PC-3 (cell line): ENCODE measurements around the gene APCDD1. TPM values are rescaled to one million over a fixed set of nuclear protein-coding genes. Genes with fewer than 3 reads are reported as not detected.

Experiments used
- ATAC-seq: fragments of 200-7000 bp; cut with Tn5 transposase; 2 replicates; pipeline ENCODE4 v1.9.1; 2020; ENCODE audit warnings: mild to moderate bottlenecking, moderate library complexity
- Bru-seq: library from RNA; stranded (reverse); fragments of 400-500 nt; gene quantifications from one replicate; lab custom pipeline; 2021; lab: Mats Ljungman, UMichigan
- BruChase-seq, 2 experiments: library from RNA; stranded (reverse); fragments of 400-500 nt; gene quantifications; one replicate each; lab custom pipeline; 2021; lab: Mats Ljungman, UMichigan
- BruUV-seq: library from RNA; stranded (reverse); fragments of 400-500 nt; replicated peaks from 2 replicates; lab custom pipeline; 2021; lab: Mats Ljungman, UMichigan
- CTCF ChIA-PET: fragments of 300-600 bp; sonication (Branson Sonifier 250); formaldehyde crosslinking; loops from one replicate; lab custom pipeline; 2022; ENCODE audit warnings: antibody characterized with exemption; lab: Charles Lee
- POLR2A ChIA-PET: fragments of 300-600 bp; sonication (Branson Sonifier 250); formaldehyde crosslinking; loops from one replicate; lab custom pipeline; 2022; ENCODE audit warnings: antibody characterized with exemption; ENCODE audit not compliant: unreplicated experiment; lab: Charles Lee
- DNase-seq: peaks from one replicate; pipeline ENCODE4 v3.0.0-alpha.2; 2015
- H2AFZ ChIP-seq: fragments of 300-600 bp; sonication (generic); 2 replicates; pipeline ENCODE4 v1.6.0; 2016; ENCODE audit warnings: antibody characterized with exemption, low read length
- H3F3A ChIP-seq: fragments of 300-600 bp; sonication (generic); one replicate; pipeline ENCODE4 v1.6.0; 2017; ENCODE audit warnings: antibody characterized with exemption, low read length, control low read depth, mild to moderate bottlenecking; ENCODE audit not compliant: unreplicated experiment
- H3K27ac ChIP-seq: fragments of 300-600 bp; sonication (generic); 2 replicates; pipeline ENCODE4 v1.5.1; 2016; ENCODE audit warnings: mild to moderate bottlenecking, low read length
- H3K27me3 ChIP-seq: fragments of 300-600 bp; sonication (generic); 2 replicates; pipeline ENCODE4 v1.6.1; 2016; ENCODE audit warnings: low read length, mixed read lengths
- H3K36me3 ChIP-seq: fragments of 300-600 bp; sonication (generic); 2 replicates; pipeline ENCODE4 v1.6.1; 2016; ENCODE audit warnings: low read depth, mixed run types, low read length, mixed read lengths
- H3K4me1 ChIP-seq: fragments of 300-600 bp; sonication (generic); 2 replicates; pipeline ENCODE4 v1.5.1; 2016; ENCODE audit warnings: low read length; ENCODE audit not compliant: insufficient read depth
- H3K4me2 ChIP-seq: fragments of 300-600 bp; sonication (generic); 2 replicates; pipeline ENCODE4 v1.6.0; 2016; ENCODE audit warnings: low read length
- H3K4me3 ChIP-seq: fragments of 300-600 bp; sonication (generic); 2 replicates; pipeline ENCODE4 v1.5.1; 2016; ENCODE audit warnings: mild to moderate bottlenecking, low read length, mixed read lengths
- H3K79me2 ChIP-seq: fragments of 300-600 bp; sonication (generic); 2 replicates; pipeline ENCODE4 v1.6.1; 2017; ENCODE audit warnings: low read length, mixed read lengths
- H3K9ac ChIP-seq: fragments of 300-600 bp; sonication (generic); 2 replicates; pipeline ENCODE4 v1.6.0; 2016; ENCODE audit warnings: mild to moderate bottlenecking, low read length
- H3K9me2 ChIP-seq: fragments of 300-600 bp; sonication (generic); replicated peaks from 2 replicates; pipeline ENCODE4 v1.6.1; 2016; ENCODE audit warnings: mixed run types, low read length, mixed read lengths
- H3K9me3 ChIP-seq: fragments of 300-600 bp; sonication (generic); 2 replicates; pipeline ENCODE4 v1.6.1; 2016; ENCODE audit warnings: low read length, mixed read lengths
- H4K20me1 ChIP-seq: fragments of 300-600 bp; sonication (generic); 2 replicates; pipeline ENCODE4 v1.6.1; 2016; ENCODE audit warnings: low read length, mixed read lengths
- EZH2 ChIP-seq: fragments of 300-600 bp; sonication (generic); IDR thresholded peaks from one replicate; pipeline ENCODE4 v1.6.1; 2017; ENCODE audit warnings: antibody characterized with exemption, mild to moderate bottlenecking, low read length; ENCODE audit not compliant: unreplicated experiment
- EZH2phosphoT487 ChIP-seq: fragments of 300-600 bp; sonication (generic); IDR thresholded peaks from 2 replicates; pipeline ENCODE4 v1.6.1; 2018; ENCODE audit warnings: mild to moderate bottlenecking, antibody characterized with exemption, low read length, borderline replicate concordance
- intact Hi-C: fragments of 100-400 bp; cut with micrococcal nuclease; formaldehyde crosslinking; loops from 2 replicates; pipeline ENCODE4 v1.9.0; 2023
- long read RNA-seq: library from polyadenylated mRNA; unstranded; transcript quantifications from one replicate; pipeline ENCODE4 v2.0.0, GENCODE V29; 2021; ENCODE audit not compliant: unreplicated experiment
- total RNA-seq: library from RNA; depleted of rRNA; stranded (reverse); fragments of >200 nt; gene quantifications from 2 replicates; pipeline ENCODE4 v1.2.3, GENCODE V29; 2014; rRNA removed
- TF ChIP-seq, protein P1 (sequence below): fragments of 300-600 bp; sonication (generic); conservative IDR thresholded peaks from 2 replicates; pipeline ENCODE4 v1.5.1; 2017; ENCODE audit warnings: antibody characterized with exemption, low read depth, mild to moderate bottlenecking, low read length

The APCDD1 gene
- total RNA-seq (not detected in 2 replicates), Bru-seq, nascent RNA (percentile 2 among the genes with signal in this experiment), BruChase-seq, experiment 1, labeled RNA remaining after a 6-hour chase (percentile 6 among the genes with signal in this experiment), BruChase-seq, experiment 2, labeled RNA remaining after a 2-hour chase (not detected)
- long read RNA-seq = 0 reads

DNA sequence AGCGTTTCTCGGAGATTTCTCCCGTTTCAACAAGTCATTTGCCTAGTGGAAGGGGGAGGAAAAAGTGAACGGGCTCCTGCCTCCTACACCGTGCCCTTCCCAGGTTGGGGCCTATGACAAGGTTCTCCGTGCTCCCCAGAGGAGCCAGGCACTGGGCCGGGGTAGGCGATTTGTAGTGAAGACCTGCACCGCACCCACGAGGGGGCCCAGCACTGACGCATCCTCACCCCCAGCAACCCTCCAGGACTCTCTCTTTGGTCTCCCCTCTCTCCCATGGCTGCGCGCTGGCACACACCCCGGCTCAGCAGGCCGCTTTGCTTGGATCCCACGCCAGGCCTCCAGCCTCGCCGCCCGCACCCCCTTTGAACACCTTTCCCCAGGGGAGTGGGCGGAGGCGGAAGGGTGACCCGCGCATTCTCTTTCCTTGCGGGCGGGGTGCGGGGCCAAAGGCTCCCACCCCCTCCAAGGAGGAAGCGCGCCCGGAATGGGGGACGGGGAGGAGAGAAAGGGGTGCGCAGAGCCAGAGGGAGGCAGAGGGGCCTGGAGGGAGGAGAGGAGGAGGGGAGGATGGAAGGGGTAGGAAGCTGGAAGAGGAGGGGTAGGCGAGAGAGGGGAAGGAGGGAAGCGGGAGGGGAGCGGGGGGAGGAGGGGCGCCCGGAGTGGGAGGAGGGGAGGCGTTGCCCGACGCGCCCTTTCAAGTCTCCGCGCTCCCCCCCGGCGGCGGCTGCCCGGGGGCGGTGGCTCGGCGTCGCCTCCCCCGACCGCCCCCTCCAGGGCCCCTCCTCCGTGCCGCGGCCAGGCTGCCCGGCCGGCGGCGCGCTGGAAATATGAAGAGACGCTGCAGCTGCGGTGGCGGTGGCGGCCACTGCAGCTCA lies at the start of gene APCDD1:
TSS of gene APCDD1 (plus strand) at position 830 of the 875 bp plus-strand sequence. CDS start 347 bp downstream, outside the sequence.
- Histone ChIP-seq H4K20me1 (no peaks in the 10 kb centered on the region), H3K9ac (no peak within 1 kb of the TSS), H3K27ac (no peak within 1 kb of the TSS), H3K9me2 (no peaks in the 10 kb centered on the region), H3K27me3 (peaks cover 94% of the 10 kb centered on the region), H3K36me3 (no peaks in the 10 kb centered on the region), H2AFZ (no peak within 1 kb of the TSS), H3K4me1 (no peaks in the 10 kb centered on the region), H3K79me2 (no peaks in the 10 kb centered on the region), H3K9me3 (no peaks in the 10 kb centered on the region), H3F3A (no peaks in the 10 kb centered on the region), H3K4me3 (no peak within 1 kb of the TSS), H3K4me2 (0 out of 2 replicates have a peak within 1 kb of the TSS, but pooled peaks have one; percentile 29)
- DNase-seq = no peak
- ChIA-PET POLR2A (no interaction called here), CTCF (no interaction called here)
- intact Hi-C loops = loop anchor here (10.0 kb wide), 1 partner anchor 61 kb away; no protein-coding TSS in a partner anchor
- no peak for TF ChIP-seq EZH2
- no peak for TF ChIP-seq EZH2phosphoT487
- TF ChIP-seq, protein P1, sequence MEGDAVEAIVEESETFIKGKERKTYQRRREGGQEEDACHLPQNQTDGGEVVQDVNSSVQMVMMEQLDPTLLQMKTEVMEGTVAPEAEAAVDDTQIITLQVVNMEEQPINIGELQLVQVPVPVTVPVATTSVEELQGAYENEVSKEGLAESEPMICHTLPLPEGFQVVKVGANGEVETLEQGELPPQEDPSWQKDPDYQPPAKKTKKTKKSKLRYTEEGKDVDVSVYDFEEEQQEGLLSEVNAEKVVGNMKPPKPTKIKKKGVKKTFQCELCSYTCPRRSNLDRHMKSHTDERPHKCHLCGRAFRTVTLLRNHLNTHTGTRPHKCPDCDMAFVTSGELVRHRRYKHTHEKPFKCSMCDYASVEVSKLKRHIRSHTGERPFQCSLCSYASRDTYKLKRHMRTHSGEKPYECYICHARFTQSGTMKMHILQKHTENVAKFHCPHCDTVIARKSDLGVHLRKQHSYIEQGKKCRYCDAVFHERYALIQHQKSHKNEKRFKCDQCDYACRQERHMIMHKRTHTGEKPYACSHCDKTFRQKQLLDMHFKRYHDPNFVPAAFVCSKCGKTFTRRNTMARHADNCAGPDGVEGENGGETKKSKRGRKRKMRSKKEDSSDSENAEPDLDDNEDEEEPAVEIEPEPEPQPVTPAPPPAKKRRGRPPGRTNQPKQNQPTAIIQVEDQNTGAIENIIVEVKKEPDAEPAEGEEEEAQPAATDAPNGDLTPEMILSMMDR = no peak
- no peak for ATAC-seq
- no TSS peak for BruUV-seq

DNA sequence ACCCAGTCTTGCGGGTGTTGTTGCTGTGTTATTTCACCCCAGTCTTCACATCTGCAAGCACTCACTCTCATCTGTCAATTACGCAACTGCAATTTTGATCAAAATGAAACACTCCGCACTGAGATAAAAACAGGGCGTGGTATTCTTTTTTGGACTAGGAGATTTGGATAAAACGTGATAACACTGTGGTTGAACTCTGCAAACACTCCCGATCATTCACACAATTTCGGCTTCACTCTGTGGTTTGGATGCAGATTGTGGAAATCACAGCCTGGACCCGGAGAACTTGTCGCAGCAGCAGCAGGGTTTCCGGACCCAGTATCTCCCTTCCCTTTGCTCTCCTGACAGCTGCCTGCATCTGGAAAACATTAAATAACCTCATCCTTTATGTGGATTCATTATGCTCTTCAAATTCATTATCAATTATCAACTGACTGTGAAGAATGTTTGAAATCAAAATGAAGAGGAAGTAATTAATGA lies 49.4 kb upstream of the APCDD1 start:
- no TSS peak for BruUV-seq

More for the DNA sequence above, 49.4 kb upstream of the APCDD1 start:
- ATAC-seq (no peak), DNase-seq (no peak)
- no peaks in the 10 kb centered on the region for H3K79me2 ChIP-seq
- intact Hi-C loops = no loop called here
- H3K9ac ChIP-seq = no peak overlapping the region
- CTCF ChIA-PET = no interaction called here
- H4K20me1 ChIP-seq = no peaks in the 10 kb centered on the region
- H3K27ac ChIP-seq = no peak overlapping the region
- no peak overlapping the region for H3K4me2 ChIP-seq
- TF ChIP-seq EZH2 = no peak
- TF ChIP-seq, protein P1 = no peak
- TF ChIP-seq EZH2phosphoT487 = no peak
- no peaks in the 10 kb centered on the region for H3F3A ChIP-seq
- no peaks in the 10 kb centered on the region for H3K9me2 ChIP-seq
- H3K9me3 ChIP-seq = no peaks in the 10 kb centered on the region
- no peak overlapping the region for H3K4me3 ChIP-seq
- no peaks in the 10 kb centered on the region for H3K4me1 ChIP-seq
- H3K36me3 ChIP-seq = no peaks in the 10 kb centered on the region
- no peak overlapping the region for H2AFZ ChIP-seq
- POLR2A ChIA-PET = no interaction called here
- H3K27me3 ChIP-seq = peaks cover 71% of the 10 kb centered on the region
